Measurements from ENCODE around the gene SEMA3D.

SEMA3D gene

DNA sequence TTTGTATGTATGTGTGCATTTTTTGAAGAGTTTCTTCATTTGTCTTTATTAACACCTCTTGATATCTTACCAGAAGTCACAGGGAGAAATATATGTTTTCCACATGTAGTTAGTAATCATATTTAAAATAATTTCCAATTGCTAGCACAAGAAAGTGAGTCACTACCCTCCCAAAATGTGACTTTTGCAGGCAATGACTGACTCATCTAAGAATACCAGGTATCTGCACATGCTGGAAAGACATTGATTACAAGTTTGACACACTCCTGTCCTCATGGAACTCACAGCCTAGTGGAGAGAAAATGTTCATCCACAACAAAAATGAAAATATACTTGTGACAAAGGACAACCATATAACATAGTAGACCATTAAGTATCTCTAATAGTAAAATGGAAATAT lies 82.9 kb downstream of the SEMA3D start:
- TF ChIP-seq MYC (IDR thresholded peaks at IDR 0.05; ENCODE audit: low read depth, low read length) (no peak), POLR2A (IDR thresholded peaks at IDR 0.05; ENCODE audit: extremely low read depth, insufficient read length) (no peak)
- TF ChIP-seq, protein P1, sequence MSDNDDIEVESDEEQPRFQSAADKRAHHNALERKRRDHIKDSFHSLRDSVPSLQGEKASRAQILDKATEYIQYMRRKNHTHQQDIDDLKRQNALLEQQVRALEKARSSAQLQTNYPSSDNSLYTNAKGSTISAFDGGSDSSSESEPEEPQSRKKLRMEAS (IDR thresholded peaks at IDR 0.05; ENCODE audit: low read depth, low read length) = no peak
- TF ChIP-seq, protein P2, sequence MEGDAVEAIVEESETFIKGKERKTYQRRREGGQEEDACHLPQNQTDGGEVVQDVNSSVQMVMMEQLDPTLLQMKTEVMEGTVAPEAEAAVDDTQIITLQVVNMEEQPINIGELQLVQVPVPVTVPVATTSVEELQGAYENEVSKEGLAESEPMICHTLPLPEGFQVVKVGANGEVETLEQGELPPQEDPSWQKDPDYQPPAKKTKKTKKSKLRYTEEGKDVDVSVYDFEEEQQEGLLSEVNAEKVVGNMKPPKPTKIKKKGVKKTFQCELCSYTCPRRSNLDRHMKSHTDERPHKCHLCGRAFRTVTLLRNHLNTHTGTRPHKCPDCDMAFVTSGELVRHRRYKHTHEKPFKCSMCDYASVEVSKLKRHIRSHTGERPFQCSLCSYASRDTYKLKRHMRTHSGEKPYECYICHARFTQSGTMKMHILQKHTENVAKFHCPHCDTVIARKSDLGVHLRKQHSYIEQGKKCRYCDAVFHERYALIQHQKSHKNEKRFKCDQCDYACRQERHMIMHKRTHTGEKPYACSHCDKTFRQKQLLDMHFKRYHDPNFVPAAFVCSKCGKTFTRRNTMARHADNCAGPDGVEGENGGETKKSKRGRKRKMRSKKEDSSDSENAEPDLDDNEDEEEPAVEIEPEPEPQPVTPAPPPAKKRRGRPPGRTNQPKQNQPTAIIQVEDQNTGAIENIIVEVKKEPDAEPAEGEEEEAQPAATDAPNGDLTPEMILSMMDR (IDR thresholded peaks at IDR 0.05; ENCODE audit: low read depth, low read length) = no peak
- peak; percentile 8 for DNase-seq (ENCODE audit: low read depth)
- H3K4me3 ChIP-seq (ENCODE audit: low read depth, low read length) = no peak overlapping the region

DNA sequence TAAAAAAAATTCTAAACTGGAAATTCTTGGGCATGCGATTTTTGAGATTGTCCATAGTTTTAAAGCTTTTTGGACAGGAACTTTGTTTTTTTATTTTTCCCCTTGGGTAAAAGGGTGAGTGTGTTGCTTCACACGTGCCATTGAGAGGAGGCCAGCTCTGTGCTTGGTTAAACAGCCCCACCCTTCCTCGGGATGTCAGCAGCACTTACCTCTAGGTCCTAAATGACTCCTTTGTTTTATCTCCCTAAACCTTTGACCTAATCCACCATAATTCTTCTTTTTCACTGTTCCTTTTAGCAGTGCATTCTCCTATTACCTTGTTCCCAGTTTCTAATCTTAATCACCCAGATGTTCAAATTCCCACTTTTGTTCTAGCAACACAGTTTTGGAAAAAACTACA lies 83.5 kb downstream of the SEMA3D start:
- TF ChIP-seq, protein P1 (IDR thresholded peaks at IDR 0.05; ENCODE audit: low read depth, low read length) = no peak
- TF ChIP-seq MYC (IDR thresholded peaks at IDR 0.05; ENCODE audit: low read depth, low read length) (no peak), POLR2A (IDR thresholded peaks at IDR 0.05; ENCODE audit: extremely low read depth, insufficient read length) (no peak)
- TF ChIP-seq, protein P2 (IDR thresholded peaks at IDR 0.05; ENCODE audit: low read depth, low read length) = no peak
- no peak for DNase-seq (ENCODE audit: low read depth)
- no peak overlapping the region for H3K4me3 ChIP-seq (ENCODE audit: low read depth, low read length)

DNA sequence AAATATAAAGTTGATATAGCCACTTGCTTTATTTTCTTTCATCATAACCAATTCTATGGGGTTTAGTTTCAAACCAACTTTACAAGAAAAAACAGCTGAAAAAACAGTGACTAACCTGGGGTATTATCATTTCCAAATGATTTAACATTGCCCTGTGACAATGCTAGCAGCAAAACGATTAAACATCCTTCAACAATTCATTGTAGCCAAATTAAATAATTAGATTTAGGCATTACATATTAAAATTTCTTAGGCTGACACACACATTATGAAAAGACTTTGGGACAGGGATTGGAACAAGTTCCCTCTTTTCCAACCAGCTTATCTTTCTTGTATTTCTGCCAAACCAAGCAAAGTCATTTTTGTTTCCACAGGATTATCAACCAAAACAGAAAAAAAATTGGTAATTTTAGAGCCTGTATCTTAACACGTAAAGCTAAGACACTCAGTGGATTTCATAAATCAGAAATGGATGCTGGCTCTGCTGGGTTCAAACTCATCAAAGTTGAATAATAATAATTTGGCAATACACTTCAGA lies 84.0 kb downstream of the SEMA3D start:
- no peak for DNase-seq (ENCODE audit: low read depth)
- no peak overlapping the region for H3K4me3 ChIP-seq (ENCODE audit: low read depth, low read length)
- TF ChIP-seq POLR2A (IDR thresholded peaks at IDR 0.05; ENCODE audit: extremely low read depth, insufficient read length) = no peak
- TF ChIP-seq MYC (IDR thresholded peaks at IDR 0.05; ENCODE audit: low read depth, low read length) = no peak
- TF ChIP-seq, protein P1 (IDR thresholded peaks at IDR 0.05; ENCODE audit: low read depth, low read length) = no peak
- TF ChIP-seq, protein P2 (IDR thresholded peaks at IDR 0.05; ENCODE audit: low read depth, low read length) = no peak

DNA sequence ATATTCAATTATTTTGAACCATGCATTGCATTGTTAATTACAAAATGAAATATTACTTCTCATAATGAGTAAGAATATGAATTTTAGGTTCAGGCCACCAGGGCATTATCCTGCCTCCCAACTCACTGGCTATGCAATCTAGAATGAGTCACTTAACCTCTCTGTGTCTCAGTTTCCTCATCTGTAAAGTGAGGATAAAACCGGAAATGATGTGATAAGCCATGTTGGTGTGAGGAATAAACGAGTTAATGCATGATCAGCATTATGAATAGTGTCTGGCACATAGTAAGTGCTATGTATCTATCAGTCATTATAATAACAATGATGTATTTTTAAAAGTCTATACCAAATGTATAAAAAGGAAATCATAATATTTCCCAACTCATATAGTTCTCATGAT lies 85.5 kb downstream of the SEMA3D start:
- TF ChIP-seq, protein P1 (IDR thresholded peaks at IDR 0.05; ENCODE audit: low read depth, low read length) = no peak
- TF ChIP-seq, protein P2 (IDR thresholded peaks at IDR 0.05; ENCODE audit: low read depth, low read length) = no peak
- TF ChIP-seq MYC (IDR thresholded peaks at IDR 0.05; ENCODE audit: low read depth, low read length) (no peak), POLR2A (IDR thresholded peaks at IDR 0.05; ENCODE audit: extremely low read depth, insufficient read length) (no peak)
- no peak overlapping the region for H3K4me3 ChIP-seq (ENCODE audit: low read depth, low read length)
- DNase-seq (ENCODE audit: low read depth) = no peak

DNA sequence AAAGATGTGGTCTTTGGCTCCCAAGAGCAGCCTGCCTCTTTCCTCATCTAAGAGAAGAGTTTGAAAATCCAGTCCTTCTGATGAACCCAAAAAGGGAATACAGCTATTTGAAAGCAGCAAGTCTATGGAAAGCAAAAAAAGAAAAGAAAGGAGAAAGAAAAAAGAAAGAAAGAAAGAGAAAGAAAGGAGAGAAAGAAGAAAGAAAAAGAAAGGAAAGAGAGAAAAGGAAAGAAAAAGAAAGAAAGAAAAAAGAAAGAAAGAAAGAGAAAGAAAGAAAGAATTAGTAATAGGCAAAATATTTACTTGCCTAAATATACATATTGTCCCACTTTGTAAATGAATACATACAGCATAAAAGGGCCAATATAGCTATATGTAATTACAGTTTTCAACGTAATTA lies 89.0 kb downstream of the SEMA3D start:
- TF ChIP-seq, protein P1 (IDR thresholded peaks at IDR 0.05; ENCODE audit: low read depth, low read length) = no peak
- TF ChIP-seq, protein P2 (IDR thresholded peaks at IDR 0.05; ENCODE audit: low read depth, low read length) = no peak
- no peak for TF ChIP-seq POLR2A (IDR thresholded peaks at IDR 0.05; ENCODE audit: extremely low read depth, insufficient read length)
- TF ChIP-seq MYC (IDR thresholded peaks at IDR 0.05; ENCODE audit: low read depth, low read length) = no peak
- DNase-seq (ENCODE audit: low read depth) = no peak

More for the DNA sequence above, 89.0 kb downstream of the SEMA3D start:
- H3K4me3 ChIP-seq (ENCODE audit: low read depth, low read length) = no peak overlapping the region
